ENCODE data around the gene HNF4A.
A peak's percentile ranks its signal among the peaks of the same experiment; 100 is the strongest.

The HNF4A gene

GRCh38 chr20:44392776-44393607 is 37.5 kb downstream of the HNF4A start:
- no peak for DNase-seq

- no peak for DNase-seq
Measured at GRCh38 chr20:44393608-44394451, 38.3 kb downstream of the HNF4A start.

- DNase-seq = no peak
Measured at GRCh38 chr20:44394452-44394701, 38.9 kb downstream of the HNF4A start.

GRCh38 chr20:44394702-44395460 is 39.4 kb downstream of the HNF4A start:
- DNase-seq = no peak

- no peak for DNase-seq
Measured at GRCh38 chr20:44395461-44396340, 40.2 kb downstream of the HNF4A start.

- no peak for DNase-seq
Measured at GRCh38 chr20:44396369-44397130, 41.1 kb downstream of the HNF4A start.

- peak; percentile 80 for DNase-seq
Measured at GRCh38 chr20:44398335-44398734, 42.8 kb downstream of the HNF4A start.

- no peak for DNase-seq
Measured at GRCh38 chr20:44399446-44399845, 43.9 kb downstream of the HNF4A start.

GRCh38 chr20:44400671-44400969 is 45.1 kb downstream of the HNF4A start:
- DNase-seq = no peak

GRCh38 chr20:44400970-44401769 is 45.7 kb downstream of the HNF4A start:
- no peak for DNase-seq

- DNase-seq = no peak
Measured at GRCh38 chr20:44401770-44402390, 46.4 kb downstream of the HNF4A start.

GRCh38 chr20:44402391-44403193 is 47.1 kb downstream of the HNF4A start:
- no peak for DNase-seq

GRCh38 chr20:44403194-44404112 is 48.0 kb downstream of the HNF4A start:
- no peak for DNase-seq

GRCh38 chr20:44404204-44405181 is 49.0 kb downstream of the HNF4A start:
- peak; percentile 22 for DNase-seq

- no peak for DNase-seq
Measured at GRCh38 chr20:44405257-44405656, 49.8 kb downstream of the HNF4A start.

- DNase-seq = no peak
Measured at GRCh38 chr20:44405785-44406571, 50.5 kb downstream of the HNF4A start.
